HAP-1 (cell line): Measurements from ENCODE around the gene ZNF24.
A peak's percentile ranks its signal among the peaks of the same experiment; 100 is the strongest.

ENCODE experiments used
- DNase-seq, 2 experiments: peaks; one replicate each; pipeline ENCODE4 v3.0.0-alpha.2; 2016 to 2020; ENCODE audit warnings: low spot score in 2 of 2
- H3K27me3 ChIP-seq: fragments of 250-450 bp; sonication (Bioruptor Pico); 2 replicates; pipeline ENCODE4 v1.5.1; 2020; ENCODE audit warnings: low read depth, mild to moderate bottlenecking, moderate library complexity
- H3K36me3 ChIP-seq: fragments of 250-450 bp; sonication (Bioruptor Pico); replicated peaks from 2 replicates; pipeline ENCODE4 v1.5.1; 2020; ENCODE audit warnings: mild to moderate bottlenecking
- H3K4me1 ChIP-seq: fragments of 250-450 bp; sonication (Bioruptor Pico); 2 replicates; pipeline ENCODE4 v1.5.1; 2020; ENCODE audit warnings: mild to moderate bottlenecking
- H3K4me3 ChIP-seq: fragments of 250-450 bp; sonication (Bioruptor Pico); 2 replicates; pipeline ENCODE4 v1.5.1; 2020; ENCODE audit warnings: mild to moderate bottlenecking, moderate library complexity
- H3K9me3 ChIP-seq: fragments of 250-450 bp; sonication (Bioruptor Pico); 2 replicates; pipeline ENCODE4 v1.5.1; 2020; ENCODE audit warnings: mild to moderate bottlenecking, moderate library complexity
- in situ Hi-C: fragments of 300-500 bp; cut with MboI; formaldehyde crosslinking; loops from 3 replicates; pipeline ENCODE4 v1.14.3; 2020; ENCODE audit warnings: low sequenced_read_pairs, inconsistent platforms, mixed read lengths

Gene ZNF24

DNA sequence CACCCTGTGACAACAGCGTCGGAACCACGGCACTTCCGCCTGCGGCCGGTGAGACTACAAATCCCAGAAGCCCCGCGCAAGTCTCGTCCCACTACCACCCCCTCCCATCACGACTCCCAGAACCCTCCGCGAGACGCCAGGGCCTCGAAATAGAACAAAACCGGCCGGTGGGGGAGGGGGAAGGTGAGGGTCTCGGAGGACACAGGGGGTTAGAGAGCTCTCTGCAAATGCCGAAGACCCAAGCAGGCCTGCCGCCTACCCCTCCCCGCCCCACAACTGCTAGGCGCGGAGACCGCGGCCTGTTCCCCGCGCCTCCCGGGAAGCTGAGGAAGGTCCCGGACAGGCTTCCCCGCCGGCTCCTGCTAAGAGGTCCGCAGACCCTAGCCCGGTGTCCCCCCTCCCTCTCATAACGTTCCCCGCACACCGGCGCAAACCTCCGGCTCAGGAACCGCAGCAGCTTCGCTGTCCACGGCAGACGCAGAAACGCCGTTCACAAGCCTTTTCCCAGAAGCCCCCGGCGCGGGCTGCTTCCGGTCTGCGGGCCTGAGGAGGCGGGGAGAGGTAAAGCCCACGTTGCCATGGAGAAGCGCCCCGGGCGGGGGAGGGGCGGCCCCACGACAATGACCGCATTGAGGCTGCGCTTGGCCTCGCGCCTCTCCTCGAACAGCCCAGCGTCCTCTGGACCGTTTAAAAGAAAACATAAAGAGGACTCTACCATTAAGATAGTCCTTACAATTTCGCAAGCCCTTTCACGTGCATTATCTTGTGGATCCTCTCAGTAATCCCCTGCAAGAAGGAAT is at the start of gene ZNF24:
Gene ZNF24 (minus strand): TSS at position 485 of the 800 bp plus-strand sequence. CDS start 3,770 bp downstream, outside the sequence.
- no peaks in the 10 kb centered on the region for H3K9me3 ChIP-seq
- H3K4me3 ChIP-seq, result peak within 1 kb of the TSS; percentile 99
- H3K4me1 ChIP-seq, result peaks cover 7% of the 10 kb centered on the region
- peaks cover 12% of the 10 kb centered on the region for H3K36me3 ChIP-seq
- no peaks in the 10 kb centered on the region for H3K27me3 ChIP-seq
- DNase-seq, result peak; percentile 83 to 97
- in situ Hi-C loops, result no loop called here

GRCh38 chr18:35393716-35394115 is 49.5 kb upstream of the ZNF24 start:
- Histone ChIP-seq H3K4me3 (no peak overlapping the region), H3K4me1 (no peaks in the 10 kb centered on the region), H3K9me3 (no peaks in the 10 kb centered on the region), H3K36me3 (no peaks in the 10 kb centered on the region), H3K27me3 (peaks cover under 1% of the 10 kb centered on the region)
- in situ Hi-C loops, result no loop called here
- no peak for DNase-seq

DNA sequence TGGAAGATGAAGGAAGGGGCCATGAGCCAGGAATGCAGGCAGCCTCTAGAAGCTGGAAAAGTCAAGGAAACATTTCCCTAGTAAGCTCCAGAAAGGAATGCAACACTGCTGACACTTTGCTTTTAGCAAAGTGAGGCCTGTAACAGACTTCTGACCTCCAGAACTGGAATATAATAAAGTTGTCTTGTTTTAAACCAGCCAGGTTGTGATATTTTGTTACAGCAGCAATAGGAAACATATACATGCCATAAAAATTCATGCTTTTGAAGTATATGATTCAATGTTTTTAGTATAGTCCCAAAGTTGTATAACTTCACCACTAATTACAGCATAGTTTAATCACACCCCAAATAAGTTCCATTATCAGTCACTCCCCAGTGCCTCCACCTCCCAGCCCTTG is 48.2 kb upstream of the ZNF24 start:
- Histone ChIP-seq H3K4me1 (no peaks in the 10 kb centered on the region), H3K4me3 (no peak overlapping the region), H3K36me3 (no peaks in the 10 kb centered on the region), H3K27me3 (peaks cover 11% of the 10 kb centered on the region), H3K9me3 (no peaks in the 10 kb centered on the region)
- in situ Hi-C loops, result no loop called here
- no peak for DNase-seq

- in situ Hi-C loops, result no loop called here
- Histone ChIP-seq H3K27me3 (peaks cover 11% of the 10 kb centered on the region), H3K9me3 (no peaks in the 10 kb centered on the region), H3K4me3 (no peak overlapping the region), H3K36me3 (no peaks in the 10 kb centered on the region), H3K4me1 (no peaks in the 10 kb centered on the region)
- DNase-seq, result no peak
These were observed 46.9 kb upstream of the ZNF24 start for GRCh38 chr18:35390951-35391700.

GRCh38 chr18:35389095-35389618 is 44.9 kb upstream of the ZNF24 start:
- in situ Hi-C loops, result no loop called here
- Histone ChIP-seq H3K9me3 (no peaks in the 10 kb centered on the region), H3K36me3 (no peaks in the 10 kb centered on the region), H3K4me1 (no peaks in the 10 kb centered on the region), H3K27me3 (peaks cover 16% of the 10 kb centered on the region), H3K4me3 (no peak overlapping the region)
- DNase-seq, result no peak

GRCh38 chr18:35387152-35387571 is 42.9 kb upstream of the ZNF24 start:
- Histone ChIP-seq H3K36me3 (no peaks in the 10 kb centered on the region), H3K27me3 (peaks cover 16% of the 10 kb centered on the region), H3K4me1 (no peaks in the 10 kb centered on the region), H3K4me3 (no peak overlapping the region), H3K9me3 (no peaks in the 10 kb centered on the region; the same call in 1 of the 2 replicates)
- no peak for DNase-seq
- in situ Hi-C loops, result no loop called here

DNA sequence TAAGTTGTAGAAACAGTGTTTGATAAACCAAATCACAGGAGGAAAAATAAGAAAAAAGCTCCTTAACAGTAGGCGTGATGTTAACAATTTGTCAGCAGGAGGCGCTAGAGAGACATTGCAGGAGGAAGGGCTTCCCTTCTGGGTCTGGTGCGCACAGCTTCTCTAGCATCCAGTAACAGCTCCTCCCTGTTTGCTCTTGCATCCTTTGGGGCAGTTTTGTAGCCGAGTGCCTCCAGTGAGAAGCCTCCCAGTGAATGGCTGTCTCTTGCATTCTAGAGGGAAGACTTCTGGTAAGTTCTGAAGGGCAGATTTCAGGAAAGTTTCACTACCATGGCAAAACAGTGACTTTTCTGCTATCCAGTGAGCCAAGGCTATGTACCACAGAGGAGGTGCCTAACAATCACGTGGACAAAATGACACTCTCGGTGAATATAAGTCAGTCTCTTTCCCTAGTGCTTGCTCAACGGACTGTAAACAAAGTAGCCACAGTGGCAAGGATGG is 42.4 kb upstream of the ZNF24 start:
- Histone ChIP-seq H3K36me3 (no peaks in the 10 kb centered on the region), H3K4me3 (no peak overlapping the region), H3K4me1 (no peaks in the 10 kb centered on the region), H3K27me3 (peaks cover 16% of the 10 kb centered on the region), H3K9me3 (no peaks in the 10 kb centered on the region; the same call in 1 of the 2 replicates)
- DNase-seq, result peak; percentile 62 to 74
- in situ Hi-C loops, result no loop called here

- in situ Hi-C loops, result no loop called here
- no peaks in the 10 kb centered on the region for H3K4me1 ChIP-seq
- peaks cover 13% of the 10 kb centered on the region for H3K27me3 ChIP-seq
- H3K4me3 ChIP-seq, result no peak overlapping the region
- no peak for DNase-seq
- H3K9me3 ChIP-seq, result no peaks in the 10 kb centered on the region; the same call in 1 of the 2 replicates
- no peaks in the 10 kb centered on the region for H3K36me3 ChIP-seq
These were observed 38.9 kb upstream of the ZNF24 start for GRCh38 chr18:35383136-35383535.

DNA sequence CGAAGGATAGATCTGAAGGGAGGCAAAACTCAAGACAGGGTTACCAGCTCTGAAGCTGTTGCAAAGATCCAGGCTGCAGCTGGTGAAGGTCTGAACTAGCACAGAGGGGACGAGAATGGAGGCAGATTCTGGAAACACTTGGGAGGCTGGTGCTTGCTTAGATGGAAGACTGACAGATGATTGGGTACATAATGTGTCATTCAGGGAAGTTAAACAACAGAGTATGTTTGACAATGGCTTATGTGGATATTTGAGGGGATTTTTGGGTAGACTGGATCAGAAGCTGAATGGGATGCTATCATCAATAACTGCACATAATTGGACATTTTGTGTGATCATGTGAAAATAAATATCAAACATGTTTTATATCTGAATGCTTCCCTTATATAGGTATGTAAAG is 35.2 kb upstream of the ZNF24 start:
- no peaks in the 10 kb centered on the region for H3K36me3 ChIP-seq
- H3K4me3 ChIP-seq, result no peak overlapping the region
- no peak for DNase-seq
- no peaks in the 10 kb centered on the region for H3K4me1 ChIP-seq
- in situ Hi-C loops, result no loop called here
- peaks cover 3% of the 10 kb centered on the region; the same call in 1 of the 2 replicates for H3K27me3 ChIP-seq
- H3K9me3 ChIP-seq, result no peaks in the 10 kb centered on the region; the same call in 1 of the 2 replicates

DNA sequence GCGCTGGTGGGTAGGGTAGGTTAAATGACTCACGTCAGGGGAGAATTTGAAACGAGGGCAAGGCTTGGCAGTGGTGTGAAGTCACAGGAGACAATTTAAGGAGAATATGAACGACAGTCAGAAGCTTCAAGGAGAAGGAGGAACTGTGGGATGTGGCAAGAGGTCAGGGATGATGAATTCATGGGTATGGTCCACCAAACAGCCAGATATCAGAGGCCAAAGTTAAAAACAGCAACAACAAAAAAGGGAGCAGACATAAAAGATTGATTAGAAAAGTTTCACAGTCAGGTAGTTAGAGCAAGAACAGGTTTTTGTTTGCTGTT is 34.3 kb upstream of the ZNF24 start:
- Histone ChIP-seq H3K36me3 (no peaks in the 10 kb centered on the region), H3K4me3 (no peak overlapping the region), H3K9me3 (no peaks in the 10 kb centered on the region; the same call in 1 of the 2 replicates), H3K27me3 (peaks cover 3% of the 10 kb centered on the region; the same call in 1 of the 2 replicates), H3K4me1 (no peaks in the 10 kb centered on the region)
- in situ Hi-C loops, result no loop called here
- DNase-seq, result no peak

DNA sequence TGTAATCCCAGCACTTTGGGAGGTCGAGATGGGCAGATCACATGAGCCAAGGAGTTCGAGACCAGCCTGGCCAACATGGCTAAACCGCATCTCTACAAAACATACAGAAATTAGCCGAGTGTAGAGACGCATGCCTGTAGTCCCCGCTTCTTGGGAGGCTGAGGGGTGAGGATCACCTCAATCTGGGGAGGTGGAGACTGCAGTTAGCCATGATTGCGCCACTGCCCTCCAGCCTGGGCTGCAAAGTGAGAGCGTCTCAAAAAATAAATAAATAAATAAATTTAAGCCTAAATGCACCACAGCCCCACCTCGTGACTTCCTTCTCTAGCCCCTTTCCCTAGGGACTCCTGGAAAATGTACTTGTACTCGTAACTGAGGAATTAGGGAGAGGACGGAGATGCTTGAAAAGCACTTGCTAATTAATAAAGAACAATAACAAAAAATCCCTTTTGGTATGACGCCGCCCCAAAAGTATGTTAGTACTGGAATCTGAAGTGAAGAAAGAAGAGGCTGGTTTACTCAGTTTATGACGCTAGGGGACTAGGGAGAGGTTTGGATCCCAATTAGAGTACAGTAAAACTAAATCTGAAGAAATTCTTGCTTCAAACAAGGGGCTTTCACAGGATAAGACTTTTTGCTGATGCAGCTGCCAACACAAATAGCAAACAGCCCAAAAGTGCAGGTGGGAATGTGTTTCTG is 33.8 kb upstream of the ZNF24 start:
- in situ Hi-C loops, result no loop called here
- H3K4me3 ChIP-seq, result no peak overlapping the region; the same call in 1 of the 2 replicates
- DNase-seq, result no peak
- H3K4me1 ChIP-seq, result no peaks in the 10 kb centered on the region
- H3K9me3 ChIP-seq, result no peaks in the 10 kb centered on the region; the same call in 1 of the 2 replicates
- H3K27me3 ChIP-seq, result peaks cover 3% of the 10 kb centered on the region; the same call in 1 of the 2 replicates
- no peaks in the 10 kb centered on the region for H3K36me3 ChIP-seq

- Histone ChIP-seq H3K27me3 (peaks cover 3% of the 10 kb centered on the region; the same call in 1 of the 2 replicates), H3K4me3 (peak within 1 kb of the TSS; percentile 64), H3K4me1 (no peaks in the 10 kb centered on the region), H3K36me3 (no peaks in the 10 kb centered on the region), H3K9me3 (no peaks in the 10 kb centered on the region; the same call in 1 of the 2 replicates)
- in situ Hi-C loops, result no loop called here
- DNase-seq, result peak; percentile 44 to 85
These were observed 32.8 kb upstream of the ZNF24 start, which contains the start of gene ZNF396 for GRCh38 chr18:35376742-35377695. TSS of gene ZNF396 (minus strand) at chr18:35377337. CDS start at chr18:35374292, 3,045 bp downstream.
